IMR-90 (cell line): ENCODE measurements around the gene TEDDM1.

Experiments used
- BHLHE40 ChIP-seq: fragments of 150-350 bp; IDR thresholded peaks from 2 replicates; pipeline ENCODE4 v1.6.1; 2016; ENCODE audit warnings: mild to moderate bottlenecking, low read depth, low read length
- FOS ChIP-seq: fragments of 150-350 bp; IDR thresholded peaks from 2 replicates; pipeline ENCODE4 v1.6.1; 2016; ENCODE audit warnings: low read depth, low read length
- MAZ ChIP-seq: IDR thresholded peaks from 2 replicates; pipeline ENCODE4 v1.6.1; 2012; ENCODE audit warnings: low read depth, mild to moderate bottlenecking, low read length, improper control_type of control experiment, moderate library complexity, borderline replicate concordance
- RFX5 ChIP-seq: IDR thresholded peaks from 2 replicates; pipeline ENCODE4 v1.8.0; 2012; ENCODE audit warnings: low read depth, mild to moderate bottlenecking, low read length, moderate library complexity
- USF2 ChIP-seq: fragments of 150-350 bp; IDR thresholded peaks from 2 replicates; pipeline ENCODE4 v1.6.1; 2017; ENCODE audit warnings: mild to moderate bottlenecking, antibody characterized with exemption, low read length, low read depth
- TF ChIP-seq, protein P1 (sequence below): conservative IDR thresholded peaks from 2 replicates; pipeline ENCODE4 v1.5.1; 2012; ENCODE audit warnings: mild to moderate bottlenecking, low read depth, low read length, improper control_type of control experiment

GRCh38 chr1:182391028-182391361 lies 9.5 kb downstream of the TEDDM1 start:
- TF ChIP-seq RFX5, result no peak
- TF ChIP-seq, protein P1, sequence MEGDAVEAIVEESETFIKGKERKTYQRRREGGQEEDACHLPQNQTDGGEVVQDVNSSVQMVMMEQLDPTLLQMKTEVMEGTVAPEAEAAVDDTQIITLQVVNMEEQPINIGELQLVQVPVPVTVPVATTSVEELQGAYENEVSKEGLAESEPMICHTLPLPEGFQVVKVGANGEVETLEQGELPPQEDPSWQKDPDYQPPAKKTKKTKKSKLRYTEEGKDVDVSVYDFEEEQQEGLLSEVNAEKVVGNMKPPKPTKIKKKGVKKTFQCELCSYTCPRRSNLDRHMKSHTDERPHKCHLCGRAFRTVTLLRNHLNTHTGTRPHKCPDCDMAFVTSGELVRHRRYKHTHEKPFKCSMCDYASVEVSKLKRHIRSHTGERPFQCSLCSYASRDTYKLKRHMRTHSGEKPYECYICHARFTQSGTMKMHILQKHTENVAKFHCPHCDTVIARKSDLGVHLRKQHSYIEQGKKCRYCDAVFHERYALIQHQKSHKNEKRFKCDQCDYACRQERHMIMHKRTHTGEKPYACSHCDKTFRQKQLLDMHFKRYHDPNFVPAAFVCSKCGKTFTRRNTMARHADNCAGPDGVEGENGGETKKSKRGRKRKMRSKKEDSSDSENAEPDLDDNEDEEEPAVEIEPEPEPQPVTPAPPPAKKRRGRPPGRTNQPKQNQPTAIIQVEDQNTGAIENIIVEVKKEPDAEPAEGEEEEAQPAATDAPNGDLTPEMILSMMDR, result no peak
- TF ChIP-seq FOS, result no peak
- no peak for TF ChIP-seq MAZ
- no peak for TF ChIP-seq USF2
- TF ChIP-seq BHLHE40, result no peak
